GM12801 (cell line): ENCODE measurements around the gene IFRD1.

ENCODE experiments used
- TF ChIP-seq, protein P1 (sequence below): IDR thresholded peaks from one replicate; pipeline ENCODE4 v1.5.1; 2011; ENCODE audit warnings: control low read depth; ENCODE audit not compliant: insufficient read length; ENCODE audit errors: extremely low read depth

IFRD1 gene

DNA sequence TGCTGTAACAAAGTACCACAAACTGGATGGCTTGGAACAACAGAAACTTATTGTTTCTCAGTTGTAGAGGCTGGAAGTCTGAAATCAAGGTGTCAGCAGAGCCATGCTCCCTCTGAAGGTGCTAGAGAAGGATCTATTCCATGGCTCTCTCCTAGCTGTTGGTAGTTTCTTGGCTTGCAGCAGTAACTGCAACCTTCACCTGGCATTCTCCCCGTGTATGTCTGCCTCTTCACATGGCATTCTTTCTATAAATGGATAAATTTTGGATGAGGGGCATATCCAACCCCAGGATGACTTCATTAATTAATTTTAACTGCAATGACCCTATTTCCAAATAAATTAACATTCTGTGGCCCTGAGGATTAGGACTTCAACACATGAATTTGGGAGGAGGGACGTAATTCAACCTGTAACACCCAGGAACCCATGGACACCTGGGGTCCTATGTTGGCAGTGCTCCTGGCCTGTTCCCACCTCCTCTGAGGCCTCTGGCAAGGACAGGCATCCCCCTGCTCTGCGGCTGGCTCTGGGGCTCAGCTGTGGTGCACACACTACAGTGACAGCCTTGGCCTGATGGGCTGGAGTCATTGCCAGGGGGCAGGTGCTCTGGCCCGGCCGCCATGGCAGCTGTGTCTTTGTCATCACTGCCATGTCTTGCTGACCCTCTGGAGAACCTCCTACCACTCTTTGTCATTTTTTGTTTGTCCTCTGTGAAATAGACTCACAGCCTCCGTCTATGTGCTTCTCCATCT, 61.4 kb downstream of the IFRD1 start:
- TF ChIP-seq, protein P1, sequence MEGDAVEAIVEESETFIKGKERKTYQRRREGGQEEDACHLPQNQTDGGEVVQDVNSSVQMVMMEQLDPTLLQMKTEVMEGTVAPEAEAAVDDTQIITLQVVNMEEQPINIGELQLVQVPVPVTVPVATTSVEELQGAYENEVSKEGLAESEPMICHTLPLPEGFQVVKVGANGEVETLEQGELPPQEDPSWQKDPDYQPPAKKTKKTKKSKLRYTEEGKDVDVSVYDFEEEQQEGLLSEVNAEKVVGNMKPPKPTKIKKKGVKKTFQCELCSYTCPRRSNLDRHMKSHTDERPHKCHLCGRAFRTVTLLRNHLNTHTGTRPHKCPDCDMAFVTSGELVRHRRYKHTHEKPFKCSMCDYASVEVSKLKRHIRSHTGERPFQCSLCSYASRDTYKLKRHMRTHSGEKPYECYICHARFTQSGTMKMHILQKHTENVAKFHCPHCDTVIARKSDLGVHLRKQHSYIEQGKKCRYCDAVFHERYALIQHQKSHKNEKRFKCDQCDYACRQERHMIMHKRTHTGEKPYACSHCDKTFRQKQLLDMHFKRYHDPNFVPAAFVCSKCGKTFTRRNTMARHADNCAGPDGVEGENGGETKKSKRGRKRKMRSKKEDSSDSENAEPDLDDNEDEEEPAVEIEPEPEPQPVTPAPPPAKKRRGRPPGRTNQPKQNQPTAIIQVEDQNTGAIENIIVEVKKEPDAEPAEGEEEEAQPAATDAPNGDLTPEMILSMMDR, result no peak

DNA sequence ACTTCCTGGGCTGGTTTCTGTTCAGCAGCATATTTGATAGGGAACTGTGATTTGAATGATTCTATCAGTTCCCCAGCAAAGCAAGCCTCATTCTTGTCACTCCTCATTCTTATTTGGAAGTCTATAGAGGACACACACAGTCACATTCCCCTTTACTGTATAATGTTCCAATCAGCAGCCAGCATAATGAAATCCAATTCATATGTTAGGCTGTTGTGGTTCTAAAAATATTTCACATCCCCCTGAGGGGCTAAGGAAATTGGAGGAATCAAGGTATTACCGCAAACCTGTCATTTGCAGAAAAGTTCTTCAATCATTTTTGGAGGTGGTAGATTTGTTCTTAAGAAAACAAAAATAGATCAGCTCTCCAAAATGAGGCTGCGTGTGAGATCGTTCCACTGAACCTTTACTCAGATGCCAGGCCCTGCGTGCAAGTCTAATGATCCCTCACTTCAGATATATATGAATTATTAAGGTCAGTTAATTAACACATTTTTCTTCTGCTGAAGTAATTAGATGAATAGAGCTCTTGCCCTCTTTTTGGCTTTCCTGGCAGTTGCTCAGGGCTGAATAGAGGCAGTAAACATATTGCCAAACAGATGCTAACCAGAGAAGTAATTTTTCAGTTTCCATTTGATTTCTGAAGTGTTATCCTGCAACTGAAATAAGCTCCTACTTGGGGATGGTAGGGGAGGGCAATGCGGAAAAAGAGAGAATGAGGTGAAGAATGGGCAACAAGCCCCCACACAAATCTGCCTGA, 62.4 kb downstream of the IFRD1 start:
- TF ChIP-seq, protein P1, result no peak

DNA sequence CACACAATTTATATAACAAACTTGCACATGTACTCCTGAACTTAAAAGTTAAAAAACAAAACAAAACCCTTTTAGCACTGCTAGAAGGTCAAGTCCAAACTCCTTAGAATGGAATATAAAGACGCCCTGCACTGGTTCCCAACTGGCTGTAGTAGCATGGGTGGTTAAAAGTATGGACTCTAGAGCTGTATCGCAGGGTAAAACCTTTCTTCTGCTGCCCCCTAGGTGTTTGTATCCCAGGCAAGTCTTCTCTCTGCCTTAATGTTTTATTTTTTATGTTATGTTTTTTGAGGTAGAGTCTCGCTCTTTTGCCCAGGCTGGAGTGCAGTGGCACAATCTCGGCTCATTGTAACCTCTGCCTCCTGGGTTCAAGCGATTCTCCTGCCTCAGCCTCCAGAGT, 65.7 kb downstream of the IFRD1 start:
- TF ChIP-seq, protein P1, result no peak

DNA sequence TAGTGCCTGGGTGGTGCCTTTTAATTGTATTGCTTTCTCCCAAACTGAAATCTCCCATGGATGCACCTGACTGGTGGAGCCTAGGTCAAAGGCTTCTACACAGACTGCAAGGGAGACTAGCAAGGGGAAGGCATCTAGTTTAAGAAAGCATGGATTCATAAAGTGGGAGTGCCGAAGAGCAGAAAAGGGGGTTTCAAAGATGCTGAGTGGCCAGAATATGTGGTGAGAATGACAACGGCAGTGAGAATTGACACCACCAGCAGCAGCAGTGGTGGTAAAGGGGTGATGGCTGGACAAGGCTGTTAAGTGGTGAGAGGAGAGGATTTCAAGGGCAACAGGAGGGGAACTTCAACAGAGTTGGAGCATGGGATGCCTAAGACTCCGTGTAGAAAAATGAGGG, 67.2 kb downstream of the IFRD1 start:
- TF ChIP-seq, protein P1, result no peak

DNA sequence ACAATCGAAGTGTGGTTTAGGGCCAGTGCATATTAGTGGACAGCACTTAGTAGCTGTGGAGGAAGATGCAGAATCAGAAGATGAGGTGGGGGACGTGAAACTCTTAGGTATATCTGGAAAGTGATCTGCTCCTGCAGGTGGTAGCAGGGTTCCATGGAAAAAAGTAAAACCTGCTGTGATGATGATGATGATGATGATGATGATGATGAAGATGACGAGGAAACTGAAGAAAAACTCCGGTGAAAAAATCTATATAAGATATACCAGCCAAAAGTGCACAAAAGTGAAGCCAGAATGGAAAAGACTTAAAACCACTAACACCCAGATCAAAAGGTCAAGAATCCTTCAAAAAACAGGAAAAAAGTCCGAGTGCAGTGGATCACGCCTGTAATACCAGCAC, 70.5 kb downstream of the IFRD1 start:
- TF ChIP-seq, protein P1, result no peak

DNA sequence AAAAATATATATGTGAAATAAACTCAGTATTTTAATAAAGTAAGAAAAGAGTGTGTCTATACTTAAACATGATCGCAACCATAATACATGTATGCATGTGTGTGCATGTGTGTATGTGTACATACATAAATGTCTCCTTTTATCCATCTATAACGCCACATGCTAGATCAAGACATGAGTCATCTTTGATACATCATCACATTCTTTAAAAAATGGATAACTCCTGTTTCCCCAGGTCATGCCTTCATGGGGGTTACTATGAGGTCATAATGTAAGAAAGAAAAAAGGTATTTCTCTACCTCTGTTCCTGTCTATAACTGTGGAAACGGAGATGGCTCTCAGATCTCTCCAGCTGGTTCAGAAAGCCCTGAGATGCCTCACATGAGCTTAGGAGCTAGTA, 71.7 kb downstream of the IFRD1 start:
- TF ChIP-seq, protein P1, result no peak

DNA sequence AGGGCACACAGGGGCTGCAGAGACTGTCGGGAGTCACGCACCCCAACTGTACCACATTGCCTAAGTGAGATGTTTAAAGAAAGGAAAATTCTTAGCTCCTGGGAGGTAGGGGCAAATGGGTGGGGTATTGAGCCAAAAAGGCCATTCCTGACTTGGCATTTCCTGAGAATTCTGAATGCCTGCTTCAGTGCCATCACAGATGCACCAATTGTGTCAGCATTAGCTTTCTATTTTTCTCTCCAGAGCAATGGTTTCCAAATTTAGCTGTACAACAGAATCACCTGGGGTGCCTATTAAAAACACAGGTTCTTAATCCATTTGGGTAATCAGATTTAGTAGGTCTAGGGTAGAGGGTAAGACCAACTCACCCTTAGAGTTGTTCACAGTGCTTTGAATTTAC, 73.6 kb downstream of the IFRD1 start:
- TF ChIP-seq, protein P1, result no peak
